GM19438 (cell line): ENCODE data around the gene HERPUD1.
"Not testable (repeated sequence)": the region's sequence is repeated elsewhere in the genome, so short reads cannot be mapped to it uniquely, and the experiment has no call there.

Experiments
- ATAC-seq: cut with Tn5 transposase; IDR thresholded peaks from one replicate; pipeline ENCODE4 v1.9.1; 2021; ENCODE audit warnings: low read depth; ENCODE audit not compliant: unreplicated experiment

HERPUD1 gene

DNA sequence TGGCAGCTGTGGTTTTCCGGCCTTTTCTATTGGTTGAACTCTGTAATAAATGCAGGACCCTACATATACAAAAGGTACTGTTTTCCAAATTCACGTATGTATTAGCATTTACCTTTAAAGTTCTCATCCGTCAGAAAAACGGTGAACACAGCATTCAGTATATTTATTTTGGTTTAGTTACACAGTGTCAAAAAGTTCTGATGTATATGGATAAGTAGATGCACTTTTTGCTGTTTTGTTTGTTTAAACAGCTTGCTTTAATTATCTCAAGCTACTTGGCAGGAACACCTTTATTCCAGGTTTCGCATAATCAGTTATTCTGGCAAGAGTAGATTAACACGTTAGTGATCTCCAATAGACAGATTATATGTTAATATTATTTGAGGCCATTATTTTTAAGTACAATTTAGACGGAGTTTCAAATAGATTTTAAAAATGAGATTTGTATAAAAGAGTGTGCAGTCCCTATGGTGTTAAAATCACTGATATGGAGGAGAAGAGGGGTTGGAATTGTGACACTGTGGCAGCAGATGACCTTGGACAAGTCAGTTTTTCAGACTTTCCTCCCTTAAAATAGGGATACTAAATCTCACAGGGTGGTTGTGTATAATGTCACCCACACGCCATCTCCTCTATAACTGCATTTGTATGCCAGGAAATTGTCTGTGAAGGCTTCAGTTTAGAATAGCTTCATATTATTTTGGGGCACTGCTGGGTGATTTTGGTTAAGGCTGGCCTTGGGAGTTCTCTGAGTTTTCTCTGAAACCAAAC is 2.1 kb downstream of the HERPUD1 start:
- no peak for ATAC-seq

DNA sequence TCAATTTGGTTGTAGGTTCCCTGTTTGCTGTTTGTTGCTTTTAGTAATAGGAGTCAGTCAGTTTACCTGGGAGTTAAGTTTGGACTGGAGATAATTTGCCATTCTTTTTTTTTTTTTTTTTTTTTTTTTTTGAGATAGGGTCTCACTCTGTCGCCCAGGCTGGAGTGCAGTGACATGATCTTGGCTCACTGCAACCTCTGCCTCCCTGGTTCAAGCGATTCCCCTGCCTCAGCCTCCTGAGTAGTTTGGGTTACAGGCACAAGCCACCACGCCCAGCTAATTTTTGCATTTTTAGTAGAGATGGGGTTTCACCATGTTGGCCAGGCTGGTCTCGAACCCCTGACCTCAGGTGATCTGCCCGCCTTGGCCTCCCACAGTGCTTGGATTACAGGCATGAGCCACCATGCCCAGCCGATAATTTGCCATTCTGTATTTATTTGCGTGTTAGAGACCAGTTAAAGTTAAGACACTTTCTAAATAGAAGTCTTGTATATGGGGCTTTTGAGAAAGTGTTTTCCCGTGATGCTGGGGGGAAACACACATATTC is 2.7 kb downstream of the HERPUD1 start:
- ATAC-seq = not testable (repeated sequence)

GRCh38 chr16:56935201-56935600 is 3.3 kb downstream of the HERPUD1 start:
- ATAC-seq = no peak

DNA sequence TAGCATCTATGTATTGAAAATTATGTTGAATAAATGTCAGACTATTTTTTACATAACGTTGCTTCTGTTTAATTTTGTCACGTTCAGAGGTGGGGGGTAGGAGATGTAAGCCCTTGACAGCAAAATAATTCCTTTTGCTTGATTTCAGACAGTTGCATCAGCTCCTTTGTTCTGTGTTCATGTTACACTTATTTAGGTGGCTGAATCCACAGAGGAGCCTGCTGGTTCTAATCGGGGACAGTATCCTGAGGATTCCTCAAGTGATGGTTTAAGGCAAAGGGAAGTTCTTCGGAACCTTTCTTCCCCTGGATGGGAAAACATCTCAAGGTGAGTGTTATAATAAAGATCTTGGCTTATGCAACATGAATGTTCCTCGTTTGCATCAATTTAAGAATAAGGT is 4.5 kb downstream of the HERPUD1 start:
- ATAC-seq = no peak

- no peak for ATAC-seq
These were observed 5.0 kb downstream of the HERPUD1 start for GRCh38 chr16:56936950-56937349.

GRCh38 chr16:56938664-56939513 is 6.9 kb downstream of the HERPUD1 start:
- ATAC-seq = no peak

- ATAC-seq = no peak
These were observed 7.9 kb downstream of the HERPUD1 start for GRCh38 chr16:56939801-56940200.

- ATAC-seq = no peak
These were observed 9.2 kb downstream of the HERPUD1 start for GRCh38 chr16:56941092-56941491.

DNA sequence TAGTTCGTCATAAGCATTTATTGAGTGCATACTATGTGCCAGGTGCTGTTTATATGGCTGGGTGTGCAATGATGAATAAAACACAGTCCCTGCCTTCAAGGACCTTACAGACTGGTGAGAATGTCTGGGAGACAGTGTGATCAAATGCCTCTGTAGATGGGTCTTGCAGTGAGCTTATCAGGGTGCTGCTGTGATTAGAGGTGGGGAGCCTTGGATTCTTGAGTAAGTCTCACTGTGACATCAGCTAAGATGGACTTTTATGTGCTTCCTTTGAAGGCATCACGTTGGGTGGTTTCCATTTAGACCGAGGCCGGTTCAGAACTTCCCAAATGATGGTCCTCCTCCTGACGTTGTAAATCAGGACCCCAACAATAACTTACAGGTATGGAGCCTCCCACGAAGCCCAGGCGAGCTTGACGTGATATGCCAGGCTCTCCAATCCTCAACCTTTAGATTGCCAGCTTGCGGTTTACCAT is 10.0 kb downstream of the HERPUD1 start:
- no peak for ATAC-seq

- ATAC-seq = no peak
These were observed 11.9 kb downstream of the HERPUD1 start for GRCh38 chr16:56943761-56944375.

DNA sequence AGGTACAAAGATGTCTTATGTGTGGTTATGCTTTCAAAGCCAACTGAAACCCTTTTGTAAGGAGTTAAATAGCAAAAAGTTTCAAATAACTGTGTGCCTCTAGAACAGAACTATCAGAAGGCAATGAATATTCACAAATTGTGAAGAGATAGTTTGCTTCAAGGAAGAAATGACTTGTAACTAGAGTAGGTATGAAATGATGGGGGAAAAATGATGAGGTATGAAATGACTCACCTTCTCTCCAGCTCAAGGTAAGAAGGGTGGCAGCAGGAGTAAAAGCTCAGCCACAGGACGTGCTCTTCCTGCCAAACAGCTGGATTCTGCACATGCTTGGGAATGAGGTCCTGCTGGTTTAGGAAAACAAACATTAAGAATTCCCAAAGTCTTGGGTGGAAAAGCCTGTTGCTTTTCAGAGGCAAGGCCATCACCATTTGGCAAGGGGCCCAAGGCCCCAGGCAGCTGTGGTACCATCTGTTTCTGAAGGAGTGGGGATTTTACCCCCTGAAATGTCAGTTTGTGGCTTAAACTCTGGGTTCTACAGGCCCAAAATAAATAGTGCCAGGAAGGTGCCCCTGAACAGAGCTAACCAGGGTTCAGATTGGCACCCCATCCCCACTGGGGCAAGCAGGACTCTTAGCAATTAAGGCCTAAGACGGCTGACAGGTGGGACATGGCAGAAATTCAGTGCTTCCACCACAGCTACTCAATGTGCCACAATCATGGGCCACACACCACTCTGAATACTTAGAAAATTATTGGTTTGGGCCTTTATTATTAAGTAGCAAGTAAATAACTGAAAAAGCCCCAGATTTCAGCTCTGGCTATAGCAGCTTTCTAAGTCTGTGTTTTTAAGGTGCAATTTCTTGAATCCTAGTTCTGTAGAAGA is 13.3 kb downstream of the HERPUD1 start:
- no peak for ATAC-seq

GRCh38 chr16:56945847-56946527 is 14.0 kb downstream of the HERPUD1 start:
- no peak for ATAC-seq

DNA sequence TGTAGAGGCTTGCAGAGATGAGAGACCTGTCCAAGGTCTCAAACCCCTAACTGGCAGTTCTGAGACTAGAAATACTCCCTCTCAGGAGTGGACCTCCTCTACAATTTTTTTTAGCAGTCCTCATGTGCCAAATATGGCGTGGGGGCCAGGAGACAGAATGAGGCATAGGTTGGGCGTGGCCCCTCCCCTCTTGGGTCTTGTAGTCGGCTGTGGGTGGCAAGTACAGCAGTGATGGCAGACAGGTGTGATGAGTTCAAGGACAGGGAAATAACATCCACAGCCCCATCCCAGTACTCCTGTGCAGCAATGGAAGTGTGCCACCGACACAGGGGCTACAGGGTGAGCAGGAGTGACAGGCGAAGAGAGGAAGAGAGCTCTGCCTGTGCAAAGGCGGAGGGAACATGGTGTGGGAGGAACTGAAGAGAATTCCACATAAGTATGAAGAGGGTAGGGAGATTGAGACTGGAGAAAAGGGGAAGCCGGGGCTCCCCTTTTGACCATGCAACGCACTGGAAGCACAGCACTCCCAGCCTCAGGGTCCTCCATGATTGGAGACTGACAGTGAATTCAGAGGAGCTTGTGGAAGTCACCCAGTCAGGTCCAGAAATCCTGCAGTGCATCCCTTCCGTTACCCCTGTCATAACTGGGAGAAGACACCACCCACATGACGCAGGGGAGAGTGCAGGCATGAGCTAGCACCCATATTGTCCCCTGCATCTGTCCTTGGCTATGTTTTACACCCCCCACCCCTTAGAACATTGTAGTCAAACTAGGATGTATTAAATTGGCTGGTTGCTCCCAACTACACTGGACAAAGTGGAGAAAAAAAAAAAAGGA is 15.0 kb downstream of the HERPUD1 start:
- ATAC-seq = no peak

DNA sequence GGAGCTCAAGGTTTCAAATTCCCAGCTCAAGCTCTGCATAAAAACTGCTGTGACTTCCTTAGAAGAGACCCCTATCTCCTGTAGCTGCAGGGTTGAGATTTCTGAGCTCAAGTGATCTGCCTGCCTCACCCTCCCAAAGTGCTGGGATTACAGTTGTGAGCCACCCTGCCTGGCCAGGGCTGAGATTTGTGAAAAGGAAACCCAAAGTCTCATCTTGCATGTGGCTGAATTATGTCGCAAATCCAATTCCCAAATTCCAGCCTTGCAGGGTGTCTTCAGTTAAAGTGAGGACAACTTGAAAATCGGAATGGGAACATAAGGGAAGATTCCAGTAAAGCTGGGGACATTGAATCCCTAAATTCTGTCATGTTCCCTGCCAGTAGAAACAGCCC is 15.7 kb downstream of the HERPUD1 start:
- no peak for ATAC-seq

- ATAC-seq = no peak
These were observed 16.3 kb downstream of the HERPUD1 start for GRCh38 chr16:56948234-56948633.

GRCh38 chr16:56950051-56950450 is 18.1 kb downstream of the HERPUD1 start:
- no peak for ATAC-seq

DNA sequence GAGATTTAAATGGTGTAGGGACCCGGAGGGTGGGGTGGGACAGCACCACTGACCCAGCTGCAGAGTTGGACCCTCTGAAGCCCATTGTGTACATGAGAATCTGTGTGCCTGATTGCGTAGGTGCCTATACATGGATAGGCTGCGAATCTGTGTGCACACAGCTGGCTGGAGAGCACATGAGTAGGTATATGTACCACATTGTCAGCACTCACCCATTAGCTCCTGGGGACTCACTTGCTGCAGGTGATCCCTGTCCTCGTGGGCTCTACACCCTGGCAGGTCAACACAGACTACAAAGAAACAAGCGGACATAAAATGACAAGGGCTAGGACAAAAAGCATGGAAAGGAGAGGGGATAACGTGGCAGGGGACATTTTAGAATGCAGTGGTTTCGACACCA is 18.5 kb downstream of the HERPUD1 start:
- ATAC-seq = no peak

DNA sequence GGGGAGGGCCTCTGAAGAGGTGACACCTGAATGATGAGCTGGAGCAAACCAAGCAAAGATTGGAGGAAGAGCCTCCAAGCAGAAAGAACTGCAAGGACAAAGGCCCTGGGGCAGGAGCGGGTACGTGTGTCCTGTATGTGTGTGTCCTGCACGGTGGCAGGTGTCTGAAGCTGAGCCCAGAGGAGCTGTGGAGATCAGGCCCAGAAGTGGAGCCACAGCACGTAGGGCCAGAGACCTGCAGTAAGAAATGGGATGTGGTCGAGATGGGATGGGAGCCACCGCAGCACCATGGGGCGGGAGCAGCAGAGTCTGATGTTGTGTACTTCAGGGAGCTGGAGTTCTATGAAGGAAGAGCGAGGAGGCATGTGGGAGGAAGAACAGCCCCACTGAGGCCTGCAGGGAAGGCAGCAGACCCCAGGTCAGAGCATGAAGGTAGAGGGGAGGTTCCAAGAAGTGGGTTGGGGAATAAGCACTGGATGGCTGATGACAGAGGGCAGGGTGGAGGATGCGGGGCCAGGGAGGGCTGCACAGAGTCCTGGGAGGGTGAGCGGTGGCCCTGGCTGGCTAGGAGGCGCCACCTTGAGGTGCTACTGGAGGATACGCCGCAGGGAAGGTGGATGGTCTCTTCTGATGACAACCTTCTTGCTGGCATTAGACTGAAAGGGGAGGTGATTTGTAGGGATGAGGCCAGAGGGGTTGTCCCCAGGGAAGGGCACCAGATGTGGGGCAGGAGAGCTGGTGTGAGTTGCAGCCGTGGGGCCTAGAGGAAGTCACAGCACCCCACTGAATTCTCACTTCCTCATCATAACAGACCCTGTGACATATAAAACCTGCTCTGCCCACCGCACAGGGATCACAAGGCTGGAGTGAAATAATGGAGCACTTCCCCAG is 19.2 kb downstream of the HERPUD1 start:
- peak; percentile 53 for ATAC-seq
